Lung (tissue), 12 donors: ENCODE results near the gene MSMO1. TPM values are rescaled to one million over a fixed set of nuclear protein-coding genes. Genes with fewer than 3 reads are reported as not detected.
A peak's percentile ranks its signal among the peaks of the same experiment; 100 is the strongest.

Source experiments
- ATAC-seq: fragments of 200-7000 bp; cut with Tn5 transposase; one replicate; pipeline ENCODE4 v1.9.1; 2020; ENCODE audit warnings: moderate number of reproducible peaks; ENCODE audit not compliant: insufficient read depth, low FRiP score
- DNase-seq, 3 donors: peaks; one replicate each; pipeline ENCODE4 v3.0.0-alpha.2; 2013 to 2017
- H3K27ac ChIP-seq, 2 donors: one replicate each; pipeline ENCODE4 v1.5.1; 2013; ENCODE audit warnings: mild to moderate bottlenecking in 2 of 2, moderate library complexity in 2 of 2, control low read depth in 1 of 2, inconsistent platforms in 1 of 2, low read depth in 1 of 2, low read length in 1 of 2
- H3K27me3 ChIP-seq, 3 donors: one replicate each; pipeline ENCODE4 v1.5.1; 2013; ENCODE audit warnings: low read length in 2 of 3; ENCODE audit not compliant: control insufficient read depth in 3 of 3, insufficient read depth in 3 of 3
- H3K36me3 ChIP-seq, 4 donors: one replicate each; pipeline ENCODE4 v1.5.1; 2013; ENCODE audit warnings: low read length in 4 of 4, mild to moderate bottlenecking in 1 of 4, moderate library complexity in 1 of 4; ENCODE audit not compliant: control insufficient read depth in 4 of 4, insufficient read depth in 4 of 4
- H3K4me1 ChIP-seq, 5 donors: one replicate each; pipeline ENCODE4 v1.5.1; 2013; ENCODE audit warnings: low read length in 5 of 5, mild to moderate bottlenecking in 2 of 5, moderate library complexity in 1 of 5; ENCODE audit not compliant: control insufficient read depth in 5 of 5, insufficient read depth in 5 of 5
- H3K4me3 ChIP-seq: one replicate; pipeline ENCODE4 v1.5.1; 2013; ENCODE audit warnings: mild to moderate bottlenecking, control low read depth, moderate library complexity
- H3K9ac ChIP-seq, 2 donors: one replicate each; pipeline ENCODE4 v1.5.1; 2013; ENCODE audit warnings: low read length in 2 of 2, control low read depth in 1 of 2; ENCODE audit not compliant: insufficient read depth in 1 of 2
- H3K9me3 ChIP-seq, 4 donors: one replicate each; pipeline ENCODE4 v1.5.1; 2013; ENCODE audit warnings: low read length in 3 of 4, mild to moderate bottlenecking in 1 of 4, moderate library complexity in 1 of 4; ENCODE audit not compliant: control insufficient read depth in 4 of 4, insufficient read depth in 3 of 4
- CTCF ChIP-seq: IDR thresholded peaks from 2 replicates; pipeline ENCODE4 v1.5.1; 2012; ENCODE audit warnings: mild to moderate bottlenecking; ENCODE audit errors: control extremely low read depth, extremely low read depth
- WGBS, 2 donors: extraction: QIAGEN DNeasy Blood & Tissue Kit; methylation state at CpG; one replicate each; pipeline ENCODE4 v1.1.7; 2013; 5-methylcytosine and 5-hydroxymethylcytosine counted together
- polyA plus RNA-seq, 2 donors: library from polyadenylated mRNA; stranded (reverse); fragments of 200-250 nt; gene quantifications; one replicate each; pipeline ENCODE4 v1.2.1, GENCODE V29; 2013
- total RNA-seq, 2 donors: library from RNA; depleted of rRNA in 1 of 2; stranded (reverse); fragments of >200 nt in 1 of 2; gene quantifications; one replicate each; pipeline ENCODE4 v1.2.1, GENCODE V29; 2014 to 2021
- donor health status: control.
- donor health status: control.
- donor health status: Bipolar disorder and iron deficiency.
- donor health status: healthy.
- donor health status: DM: yes; HTN: yes; CAD: no.

MSMO1 gene
- total and polyA plus RNA-seq, 4 donors = 135 to 257 (median 175) TPM

GRCh38 chr4:165355900-165356300 is 28.4 kb downstream of the MSMO1 start:
- TF ChIP-seq CTCF = no peak
- WGBS, 2 donors = 13 to 18% methylated on average over 2 of the region's 2 CpGs
- no peak overlapping the region for H3K9ac ChIP-seq
- peak; percentile 72 to 87 (median 72) for DNase-seq
- H3K4me3 ChIP-seq = no peak overlapping the region
- H3K9me3 ChIP-seq = no peaks in the 10 kb centered on the region
- no peak for ATAC-seq
- peaks cover 0 to 2% (median 0%) of the 10 kb centered on the region in 5 donors for H3K4me1 ChIP-seq
- no peaks in the 10 kb centered on the region for H3K27me3 ChIP-seq
- H3K36me3 ChIP-seq = no peaks in the 10 kb centered on the region
- no peak overlapping the region for H3K27ac ChIP-seq

- no peak overlapping the region for H3K9ac ChIP-seq
- peaks cover 0 to 2% (median 0%) of the 10 kb centered on the region in 5 donors for H3K4me1 ChIP-seq
- H3K36me3 ChIP-seq = no peaks in the 10 kb centered on the region
- H3K27me3 ChIP-seq = no peaks in the 10 kb centered on the region
- no peak overlapping the region for H3K4me3 ChIP-seq
- no peak for DNase-seq
- no peak for TF ChIP-seq CTCF
- H3K27ac ChIP-seq = no peak overlapping the region
- no peaks in the 10 kb centered on the region for H3K9me3 ChIP-seq
- WGBS, 2 donors = 23 to 36% methylated on average over 2 of the region's 2 CpGs
- ATAC-seq = no peak
These were observed 32.0 kb downstream of the MSMO1 start for GRCh38 chr4:165359506-165359905.

- Histone ChIP-seq H3K9ac (no peak overlapping the region), H3K27ac (no peak overlapping the region), H3K27me3 (no peaks in the 10 kb centered on the region), H3K4me1 (peaks cover 0 to 2% (median 0%) of the 10 kb centered on the region in 5 donors), H3K36me3 (no peaks in the 10 kb centered on the region), H3K9me3 (no peaks in the 10 kb centered on the region), H3K4me3 (no peak overlapping the region)
- TF ChIP-seq CTCF = no peak
- ATAC-seq = no peak
- DNase-seq = peak in 2 of 3 donors; percentile 18 to 54
- 61 to 63% methylated on average over 6 of the region's 6 CpGs for WGBS, 2 donors
These were observed 32.7 kb downstream of the MSMO1 start for GRCh38 chr4:165360041-165360695.
